Mononuclear cell (primary cell): ENCODE results near the gene POLD2. TPM values are rescaled to one million over a fixed set of nuclear protein-coding genes. Genes with fewer than 3 reads are reported as not detected.
"Not testable (repeated sequence)": the region's sequence is repeated elsewhere in the genome, so short reads cannot be mapped to it uniquely, and the experiment has no call there.

Experiments
- H3K27me3 ChIP-seq: 2 replicates; pipeline ENCODE4 v1.6.0; 2011; ENCODE audit warnings: low read length, control low read depth; ENCODE audit not compliant: insufficient read depth
- H3K4me1 ChIP-seq: 2 replicates; pipeline ENCODE4 v1.5.1; 2011; ENCODE audit warnings: mild to moderate bottlenecking, low read length, control low read depth; ENCODE audit not compliant: insufficient read depth
- H3K4me3 ChIP-seq: 2 replicates; pipeline ENCODE4 v1.5.1; 2011; ENCODE audit warnings: mild to moderate bottlenecking, low read length, moderate library complexity
- H3K9me3 ChIP-seq: 2 replicates; pipeline ENCODE4 v1.5.1; 2011; ENCODE audit warnings: low read depth, mild to moderate bottlenecking, control low read depth, low read length
- total RNA-seq: library from RNA; depleted of rRNA; stranded (reverse); fragments of >200 nt; gene quantifications from one replicate; pipeline ENCODE4 v1.2.3, GENCODE V29; 2012

Gene POLD2
- 14.9 TPM for total RNA-seq

- Histone ChIP-seq H3K4me3 (peak within 1 kb of the TSS; percentile 76), H3K9me3 (no peaks in the 10 kb centered on the region), H3K27me3 (no peaks in the 10 kb centered on the region), H3K4me1 (peaks cover 18% of the 10 kb centered on the region)
Observed at GRCh38 chr7:44123190-44124003, at the start of gene POLD2. TSS of gene POLD2 (minus strand) at chr7:44123548. CDS start at chr7:44122053, 1,495 bp downstream.

- Histone ChIP-seq H3K4me3 (no peak overlapping the region), H3K9me3 (no peaks in the 10 kb centered on the region), H3K4me1 (no peaks in the 10 kb centered on the region), H3K27me3 (no peaks in the 10 kb centered on the region)
Observed at GRCh38 chr7:44172803-44173424, 49.6 kb upstream of the POLD2 start.

- Histone ChIP-seq H3K4me3 (no peak overlapping the region), H3K27me3 (no peaks in the 10 kb centered on the region), H3K9me3 (no peaks in the 10 kb centered on the region), H3K4me1 (no peaks in the 10 kb centered on the region)
Observed at GRCh38 chr7:44172352-44172751, 49.0 kb upstream of the POLD2 start.

- H3K9me3 ChIP-seq, H3K4me3 ChIP-seq, H3K27me3 ChIP-seq, H3K4me1 ChIP-seq: not testable (repeated sequence)
Observed at GRCh38 chr7:44171901-44172300, 48.6 kb upstream of the POLD2 start.

GRCh38 chr7:44167920-44168319 lies 44.6 kb upstream of the POLD2 start:
- Histone ChIP-seq H3K27me3 (no peaks in the 10 kb centered on the region), H3K4me1 (no peaks in the 10 kb centered on the region), H3K9me3 (no peaks in the 10 kb centered on the region), H3K4me3 (no peak overlapping the region)

GRCh38 chr7:44163591-44163990 lies 40.2 kb upstream of the POLD2 start:
- H3K9me3 ChIP-seq: no peaks in the 10 kb centered on the region
- no peaks in the 10 kb centered on the region for H3K27me3 ChIP-seq
- H3K4me1 ChIP-seq: no peaks in the 10 kb centered on the region
- H3K4me3 ChIP-seq: no peak overlapping the region

GRCh38 chr7:44162785-44163395 lies 39.5 kb upstream of the POLD2 start:
- no peaks in the 10 kb centered on the region for H3K27me3 ChIP-seq
- no peaks in the 10 kb centered on the region for H3K4me1 ChIP-seq
- no peaks in the 10 kb centered on the region for H3K9me3 ChIP-seq
- no peak overlapping the region for H3K4me3 ChIP-seq

- Histone ChIP-seq H3K4me1 (no peaks in the 10 kb centered on the region), H3K4me3 (no peak overlapping the region), H3K27me3 (no peaks in the 10 kb centered on the region), H3K9me3 (no peaks in the 10 kb centered on the region)
Observed at GRCh38 chr7:44162179-44162578, 38.8 kb upstream of the POLD2 start.

GRCh38 chr7:44161371-44161770 lies 38.0 kb upstream of the POLD2 start:
- Histone ChIP-seq H3K4me1 (no peaks in the 10 kb centered on the region), H3K27me3 (no peaks in the 10 kb centered on the region), H3K4me3 (no peak overlapping the region), H3K9me3 (no peaks in the 10 kb centered on the region)

- no peak overlapping the region for H3K4me3 ChIP-seq
- no peaks in the 10 kb centered on the region for H3K9me3 ChIP-seq
- H3K27me3 ChIP-seq: no peaks in the 10 kb centered on the region
- no peaks in the 10 kb centered on the region for H3K4me1 ChIP-seq
Observed at GRCh38 chr7:44159824-44160630, 36.7 kb upstream of the POLD2 start.

- Histone ChIP-seq H3K27me3 (no peaks in the 10 kb centered on the region), H3K9me3 (no peaks in the 10 kb centered on the region), H3K4me1 (no peaks in the 10 kb centered on the region), H3K4me3 (no peak overlapping the region)
Observed at GRCh38 chr7:44158873-44159631, 35.7 kb upstream of the POLD2 start.

- Histone ChIP-seq H3K4me3 (no peak overlapping the region), H3K9me3 (no peaks in the 10 kb centered on the region), H3K27me3 (no peaks in the 10 kb centered on the region), H3K4me1 (no peaks in the 10 kb centered on the region)
Observed at GRCh38 chr7:44158096-44158872, 34.9 kb upstream of the POLD2 start.

- Histone ChIP-seq H3K9me3 (no peaks in the 10 kb centered on the region), H3K4me3 (no peak overlapping the region), H3K27me3 (no peaks in the 10 kb centered on the region), H3K4me1 (no peaks in the 10 kb centered on the region)
Observed at GRCh38 chr7:44157116-44158080, 34.0 kb upstream of the POLD2 start.
